Left hindlimb (tissue), 1 donor: ENCODE results near the gene ACAN.

Experiments used
- DNase-seq: peaks from one replicate; pipeline ENCODE4 v3.0.0-alpha.2; 2018

Gene ACAN

GRCh38 chr15:88880944-88881740 is 77.9 kb downstream of the ACAN start:
- no peak for DNase-seq

GRCh38 chr15:88881775-88882174 is 78.5 kb downstream of the ACAN start:
- no peak for DNase-seq

- no peak for DNase-seq
These were observed 79.5 kb downstream of the ACAN start for GRCh38 chr15:88882785-88883184.

- DNase-seq = no peak
These were observed 83.9 kb downstream of the ACAN start for GRCh38 chr15:88887068-88887580.

- no peak for DNase-seq
These were observed 85.5 kb downstream of the ACAN start for GRCh38 chr15:88888719-88889118.

GRCh38 chr15:88890495-88890894 is 87.3 kb downstream of the ACAN start:
- DNase-seq = no peak

- DNase-seq = no peak
These were observed 88.5 kb downstream of the ACAN start for GRCh38 chr15:88891540-88892254.

GRCh38 chr15:88894348-88894818 is 91.1 kb downstream of the ACAN start:
- peak; percentile 65 for DNase-seq

- peak; percentile 53 for DNase-seq
These were observed 91.9 kb downstream of the ACAN start, which contains the start of gene HAPLN3 for GRCh38 chr15:88894819-88895767. Gene HAPLN3, minus strand, starts transcription at chr15:88895544. Its CDS starts 8,246 bp downstream, at chr15:88887298.

GRCh38 chr15:88896333-88897033 is 93.2 kb downstream of the ACAN start:
- peak; percentile 44 for DNase-seq

- no peak for DNase-seq
These were observed 93.9 kb downstream of the ACAN start for GRCh38 chr15:88897142-88897455.

GRCh38 chr15:88897456-88898194 is 94.4 kb downstream of the ACAN start:
- DNase-seq = peak; percentile 92

- DNase-seq = no peak
These were observed 95.5 kb downstream of the ACAN start for GRCh38 chr15:88898736-88899135.

- no peak for DNase-seq
These were observed 96.0 kb downstream of the ACAN start for GRCh38 chr15:88899251-88899650.

- DNase-seq = no peak
These were observed 97.2 kb downstream of the ACAN start for GRCh38 chr15:88900309-88900981.

GRCh38 chr15:88900982-88901418 is 97.8 kb downstream of the ACAN start:
- DNase-seq = no peak

- DNase-seq = no peak
These were observed 98.4 kb downstream of the ACAN start for GRCh38 chr15:88901508-88902220.

- no peak for DNase-seq
These were observed 99.1 kb downstream of the ACAN start for GRCh38 chr15:88902221-88902835.

- no peak for DNase-seq
These were observed 99.6 kb downstream of the ACAN start for GRCh38 chr15:88902846-88903245.

GRCh38 chr15:88904257-88904623 is 101.0 kb downstream of the ACAN start:
- DNase-seq = no peak
